ENCODE results near the gene DLX1.
"Not testable (repeated sequence)": the region's sequence is repeated elsewhere in the genome, so short reads cannot be mapped to it uniquely, and the experiment has no call there.

The DLX1 gene

GRCh38 chr2:172085460-172086159 lies at the start of gene DLX1:
Gene DLX1, plus strand, starts transcription at chr2:172085507. Its CDS starts 171 bp downstream, at chr2:172085678.
- no peak for DNase-seq

DNA sequence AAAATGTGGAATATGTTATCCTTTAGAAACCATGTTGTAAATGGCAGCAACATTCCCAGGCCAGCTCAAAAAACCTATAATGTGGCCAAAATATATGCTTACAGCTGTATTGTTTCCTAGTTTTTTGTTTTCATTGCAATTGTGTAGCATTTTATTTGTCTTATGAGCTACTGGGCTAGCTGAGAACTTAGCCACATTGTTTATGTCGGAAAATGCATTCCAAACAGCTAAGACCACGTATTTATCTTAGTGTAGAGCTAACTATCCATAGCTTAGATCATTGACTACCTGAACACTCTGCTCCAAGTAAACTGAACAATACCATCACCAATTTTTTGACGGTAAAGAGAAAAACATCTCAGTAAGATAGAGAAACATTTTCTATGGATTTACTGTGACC lies 47.2 kb upstream of the DLX1 start:
- no peak for DNase-seq

GRCh38 chr2:172038604-172039003 lies 46.7 kb upstream of the DLX1 start:
- DNase-seq = no peak

- DNase-seq = no peak
Observed at GRCh38 chr2:172039011-172039704, 46.1 kb upstream of the DLX1 start.

DNA sequence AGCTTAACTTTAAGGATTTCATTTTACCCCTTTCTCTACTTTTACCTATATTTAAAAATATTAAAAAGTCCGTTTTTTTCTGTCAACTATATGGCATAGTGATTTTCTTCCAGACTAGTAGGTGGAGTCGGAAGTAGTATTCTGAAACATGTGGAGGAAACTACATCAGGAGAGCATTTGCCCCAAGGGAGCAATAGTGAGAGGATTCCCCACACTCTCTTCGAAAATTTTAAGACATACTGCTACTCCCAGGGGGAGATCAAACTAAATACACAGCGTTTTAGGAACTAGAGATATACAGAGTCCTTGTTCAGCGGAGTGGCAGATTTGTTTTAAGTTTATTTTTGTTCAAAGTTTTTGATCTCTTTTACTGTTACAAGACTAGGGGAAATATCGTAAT lies 45.0 kb upstream of the DLX1 start:
- DNase-seq = no peak

DNA sequence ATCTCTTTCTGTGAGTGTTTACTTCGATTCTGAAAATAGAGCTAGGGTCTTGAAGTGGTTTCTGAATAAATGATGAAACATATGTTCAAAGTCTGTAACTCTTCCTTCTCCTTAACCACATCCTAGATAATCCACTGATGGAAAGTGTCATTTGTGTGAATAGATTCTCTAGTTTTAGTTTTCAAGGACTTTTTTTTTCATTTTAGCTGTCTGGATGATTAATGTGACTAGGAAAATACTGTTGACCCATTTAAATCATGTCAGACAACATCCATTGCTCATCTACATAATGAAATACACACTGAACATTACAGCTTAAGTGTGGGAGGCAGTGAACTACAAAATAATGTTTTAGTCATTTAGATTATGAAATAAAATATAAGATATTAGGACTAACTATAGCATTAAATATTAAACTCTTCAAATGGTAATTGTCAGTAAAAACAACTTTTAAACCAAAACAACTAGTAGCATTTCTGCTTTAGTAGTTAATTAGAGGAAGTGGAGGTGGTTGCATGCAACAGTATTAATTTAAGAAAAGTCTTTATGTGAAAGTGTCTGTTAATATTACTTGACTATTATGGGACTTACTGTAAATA lies 39.1 kb upstream of the DLX1 start:
- no peak for DNase-seq

GRCh38 chr2:172046866-172047565 lies 38.3 kb upstream of the DLX1 start:
- no peak for DNase-seq

DNA sequence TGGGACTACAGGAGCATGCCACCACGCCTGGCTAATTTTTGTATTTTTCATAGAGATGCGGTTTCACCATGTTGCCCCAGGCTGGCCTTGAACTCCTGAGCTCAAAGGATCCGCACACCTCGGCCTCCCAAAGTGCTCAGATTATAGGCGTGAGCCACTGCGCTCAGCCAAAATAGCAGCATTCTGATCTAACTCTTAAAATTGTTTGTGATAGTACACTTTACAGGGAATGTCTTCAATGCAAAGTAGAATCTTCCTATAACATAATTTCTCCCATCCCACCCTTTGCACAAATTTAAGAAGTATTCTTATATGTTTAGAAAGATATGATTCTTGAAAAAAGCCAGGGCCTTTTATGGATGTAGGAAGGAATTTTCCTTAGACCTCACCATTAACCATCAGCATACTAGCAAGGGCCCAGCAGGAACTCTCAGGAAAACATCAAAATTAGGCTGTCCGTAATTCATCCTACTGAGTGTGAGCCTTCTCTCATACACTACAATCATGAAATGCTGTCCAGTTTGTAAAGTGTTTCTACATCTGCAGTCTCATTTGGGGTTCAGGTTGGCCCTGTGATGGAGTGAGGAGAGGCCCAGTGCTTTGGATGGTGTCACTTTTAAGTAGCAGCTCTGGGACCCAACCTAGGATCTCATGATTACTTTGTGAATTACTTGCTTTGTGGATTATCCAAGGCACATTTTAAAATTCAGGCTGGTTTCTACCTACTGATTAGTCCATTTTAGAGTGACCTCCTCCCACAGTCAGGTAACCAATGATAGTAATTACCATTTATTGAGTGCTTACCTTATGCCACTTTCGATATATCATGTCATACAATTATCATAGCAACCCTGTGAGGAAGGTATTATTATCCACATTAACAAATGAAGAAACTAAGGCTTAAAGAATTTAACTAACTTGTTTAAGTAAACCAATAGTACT lies 37.5 kb upstream of the DLX1 start:
- no peak for DNase-seq

- DNase-seq = no peak
Observed at GRCh38 chr2:172048508-172049503, 36.5 kb upstream of the DLX1 start.

DNA sequence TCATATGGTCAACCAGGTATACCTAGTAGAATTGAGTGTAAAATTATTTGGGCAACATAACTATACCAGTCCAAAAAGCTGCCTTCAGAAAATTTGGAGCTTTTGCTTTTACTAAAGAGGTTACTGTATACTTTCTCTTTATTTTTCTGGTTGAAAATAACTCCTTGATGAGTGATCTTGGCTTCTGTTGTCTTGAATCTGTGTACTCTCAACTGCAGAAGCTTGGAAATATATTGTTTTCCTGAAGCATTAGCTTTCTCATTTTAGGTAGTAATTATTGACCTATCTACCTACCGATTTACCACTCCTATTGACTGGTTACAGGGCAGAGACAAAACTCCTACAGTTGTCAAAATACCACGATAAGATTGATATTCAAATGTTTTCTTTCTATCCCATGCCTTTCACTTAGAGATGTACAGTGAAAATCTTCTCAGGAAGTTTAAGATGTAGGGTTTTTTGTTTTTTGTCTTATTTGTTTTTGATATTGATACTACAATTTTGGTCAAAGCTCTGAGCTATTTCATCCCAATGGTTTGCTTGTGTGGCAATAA lies 35.7 kb upstream of the DLX1 start:
- DNase-seq = no peak

GRCh38 chr2:172050479-172051125 lies 34.7 kb upstream of the DLX1 start:
- DNase-seq = no peak

- peak; percentile 21 for DNase-seq
Observed at GRCh38 chr2:172052000-172052983, 33.0 kb upstream of the DLX1 start.

GRCh38 chr2:172053486-172053885 lies 31.8 kb upstream of the DLX1 start:
- no peak for DNase-seq

DNA sequence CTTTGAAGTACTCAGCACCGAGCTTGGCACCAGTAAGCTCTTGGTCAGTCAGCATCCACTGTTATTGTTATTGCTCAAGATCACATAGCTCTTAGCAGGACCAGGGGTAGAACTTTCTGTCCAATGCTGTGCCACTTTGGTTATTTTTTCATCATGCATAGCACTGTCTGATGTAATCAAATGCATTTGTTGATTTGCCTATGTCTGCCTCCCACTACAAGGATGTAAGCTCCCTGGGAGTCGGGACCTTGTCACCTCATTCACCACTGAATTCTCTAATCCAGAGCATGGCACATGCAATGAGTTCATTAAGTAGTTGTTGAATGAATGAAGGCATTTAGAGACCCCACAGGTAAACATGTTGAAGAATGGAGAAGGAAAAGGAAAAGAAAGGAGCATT lies 29.0 kb upstream of the DLX1 start:
- DNase-seq = no peak

- DNase-seq = no peak
Observed at GRCh38 chr2:172058660-172059059, 26.6 kb upstream of the DLX1 start.

- not testable (repeated sequence) for DNase-seq
Observed at GRCh38 chr2:172060118-172060517, 25.2 kb upstream of the DLX1 start.

DNA sequence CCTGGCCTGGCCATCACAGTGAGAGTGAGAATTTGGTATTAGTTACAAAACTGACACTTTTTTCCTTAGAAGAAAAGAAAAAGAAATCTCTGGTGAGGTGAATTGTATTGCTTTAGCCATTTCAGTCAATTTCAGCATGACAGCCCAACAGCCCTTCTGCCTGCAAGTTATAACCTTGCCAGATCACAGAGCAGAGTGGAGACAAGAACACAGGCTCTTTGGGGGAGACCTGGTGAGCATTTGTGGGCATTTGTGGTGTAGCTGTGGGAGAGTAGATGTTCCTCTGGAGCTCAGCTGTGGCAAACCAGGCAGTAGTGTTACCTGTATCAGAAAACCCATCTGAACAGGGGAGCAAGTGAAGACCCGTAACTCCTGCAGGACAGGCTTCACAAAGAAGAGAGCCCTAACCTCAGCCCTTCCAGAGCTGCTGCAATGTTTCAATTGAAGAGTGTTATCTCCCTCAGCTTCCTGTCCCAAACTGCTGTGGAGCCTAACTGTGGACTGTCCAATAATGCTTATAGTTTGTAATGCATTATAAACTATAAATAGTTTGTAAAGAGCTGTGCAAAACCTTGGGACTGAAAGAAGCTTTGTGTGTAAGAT lies 22.8 kb upstream of the DLX1 start:
- DNase-seq = no peak

DNA sequence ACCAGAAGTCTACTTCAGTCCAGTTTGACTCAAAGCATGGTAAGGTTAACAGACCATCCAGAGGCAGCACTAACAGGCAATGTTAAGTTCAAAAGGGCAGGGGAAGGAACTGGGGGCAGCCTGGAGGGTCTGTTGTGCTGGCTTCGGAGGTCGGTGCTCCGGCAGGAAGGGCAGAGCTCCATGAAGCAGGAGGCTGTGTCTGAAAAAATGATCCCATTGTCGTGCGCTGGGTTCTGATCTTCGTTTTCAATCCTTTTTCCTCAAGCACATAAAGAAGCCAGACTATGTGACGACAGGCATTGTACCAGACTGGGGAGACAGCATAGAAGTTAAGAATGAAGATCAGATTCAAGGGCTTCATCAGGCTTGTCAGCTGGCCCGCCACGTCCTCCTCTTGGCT lies 21.9 kb upstream of the DLX1 start:
- DNase-seq = no peak

DNA sequence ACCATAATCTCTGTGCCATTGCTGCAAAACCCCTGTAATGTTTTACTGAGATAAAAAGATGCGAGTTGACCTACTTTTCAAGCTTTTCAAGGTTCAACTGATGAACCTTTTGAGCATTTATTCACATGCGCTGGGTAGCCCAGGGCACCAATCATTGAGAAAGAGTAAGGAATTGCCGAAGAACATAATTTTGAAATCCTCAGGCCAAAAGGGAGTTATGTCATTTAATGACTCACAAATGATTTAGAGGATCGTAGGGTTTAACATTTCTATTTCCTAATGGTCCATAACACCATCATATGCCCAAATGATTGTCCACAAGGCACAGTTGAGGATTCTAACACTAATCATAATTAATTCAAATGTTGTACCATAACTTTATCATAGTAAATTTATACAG lies 20.2 kb upstream of the DLX1 start:
- no peak for DNase-seq

Measured in NCI-H2107 (cell line).